Activated T-cell treated with anti-CD3 and anti-CD28 coated beads for 4 hours (primary cell): ENCODE measurements around the gene STX4.
A peak's percentile ranks its signal among the peaks of the same experiment; 100 is the strongest.

Experiments
- DNase-seq: peaks from one replicate; pipeline ENCODE4 v3.0.0-alpha.2; 2020

Gene STX4

GRCh38 chr16:31032736-31033708, at the start of gene STX4:
Gene STX4 (plus strand): TSS chr16:31033558. CDS start chr16:31033806, 248 bp downstream.
- DNase-seq = peak; percentile 96

- no peak for DNase-seq
These were observed 49.3 kb upstream of the STX4 start for GRCh38 chr16:30983898-30984610.

GRCh38 chr16:30984669-30985400, 48.5 kb upstream of the STX4 start, which contains the start of gene HSD3B7:
Gene HSD3B7 (plus strand): TSS chr16:30985207. CDS start chr16:30985659, 452 bp downstream.
- peak; percentile 78 for DNase-seq

GRCh38 chr16:30985401-30986128, 47.8 kb upstream of the STX4 start:
- no peak for DNase-seq

- DNase-seq = no peak
These were observed 47.0 kb upstream of the STX4 start for GRCh38 chr16:30986129-30986991.

- no peak for DNase-seq
These were observed 45.7 kb upstream of the STX4 start for GRCh38 chr16:30987581-30988190.

- DNase-seq = no peak
These were observed 43.8 kb upstream of the STX4 start for GRCh38 chr16:30989469-30990047.

GRCh38 chr16:30990105-30990504, 43.3 kb upstream of the STX4 start:
- no peak for DNase-seq

GRCh38 chr16:30991052-30991451, 42.3 kb upstream of the STX4 start:
- no peak for DNase-seq

GRCh38 chr16:30992276-30992780, 41.0 kb upstream of the STX4 start:
- DNase-seq = no peak

GRCh38 chr16:30992931-30993816, 40.2 kb upstream of the STX4 start:
- DNase-seq = no peak

- DNase-seq = no peak
These were observed 37.4 kb upstream of the STX4 start for GRCh38 chr16:30995927-30996323.

GRCh38 chr16:30996324-30996984, 36.9 kb upstream of the STX4 start:
- DNase-seq = no peak

- DNase-seq = peak; percentile 74
These were observed 36.2 kb upstream of the STX4 start for GRCh38 chr16:30996985-30997724.

- no peak for DNase-seq
These were observed 35.3 kb upstream of the STX4 start for GRCh38 chr16:30997725-30998711.
